ENCODE data around the gene GPI.
"Not testable (repeated sequence)": the region's sequence is repeated elsewhere in the genome, so short reads cannot be mapped to it uniquely, and the experiment has no call there.

GPI gene

DNA sequence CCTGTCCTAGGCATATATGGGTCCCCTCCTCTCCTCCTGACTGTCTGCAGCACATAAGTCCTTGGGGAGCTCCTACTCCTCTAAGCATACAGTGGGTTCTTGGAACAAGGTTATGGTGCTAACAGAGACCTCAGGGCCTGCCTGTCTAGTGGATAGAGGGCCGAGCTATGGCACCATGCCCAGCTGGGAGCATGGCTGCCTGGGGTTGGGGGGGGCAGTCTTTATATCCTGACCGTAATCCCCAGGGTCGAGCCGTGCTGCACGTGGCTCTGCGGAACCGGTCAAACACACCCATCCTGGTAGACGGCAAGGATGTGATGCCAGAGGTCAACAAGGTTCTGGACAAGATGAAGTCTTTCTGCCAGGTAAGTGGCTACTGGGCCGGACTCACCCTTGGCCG, 3.3 kb downstream of the GPI start:
- no peak for DNase-seq (ENCODE audit: low spot score)

GRCh38 chr19:34369166-34369565, 4.2 kb downstream of the GPI start:
- not testable (repeated sequence) for DNase-seq (ENCODE audit: low spot score)

GRCh38 chr19:34370117-34370516, 5.1 kb downstream of the GPI start:
- no peak for DNase-seq (ENCODE audit: low spot score)

DNA sequence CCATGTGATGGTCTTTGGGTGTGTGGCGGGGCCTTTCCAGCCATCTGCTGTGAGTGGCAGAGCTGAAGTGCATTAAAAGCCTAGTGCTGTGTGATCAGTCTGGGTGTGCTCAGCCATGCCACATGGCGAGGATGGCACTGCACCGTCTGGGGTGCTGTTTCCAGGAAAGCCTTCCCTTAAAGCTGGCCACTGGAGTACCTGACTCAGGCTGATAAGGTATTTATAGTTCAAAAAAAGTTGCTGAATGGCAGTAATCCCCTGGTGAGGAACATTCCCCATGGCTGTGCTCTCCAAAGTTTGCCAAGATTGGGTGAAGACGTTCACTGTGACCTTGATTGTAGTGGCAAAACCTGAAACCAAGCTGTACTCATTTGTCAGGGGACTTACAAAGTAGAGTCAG, 6.0 kb downstream of the GPI start:
- DNase-seq (ENCODE audit: low spot score) = no peak

GRCh38 chr19:34373601-34374288, 8.7 kb downstream of the GPI start:
- no peak for DNase-seq (ENCODE audit: low spot score)

- no peak for DNase-seq (ENCODE audit: low spot score)
Measured at GRCh38 chr19:34375598-34375997, 10.6 kb downstream of the GPI start.

GRCh38 chr19:34380639-34381241, 15.7 kb downstream of the GPI start:
- no peak for DNase-seq (ENCODE audit: low spot score)

DNA sequence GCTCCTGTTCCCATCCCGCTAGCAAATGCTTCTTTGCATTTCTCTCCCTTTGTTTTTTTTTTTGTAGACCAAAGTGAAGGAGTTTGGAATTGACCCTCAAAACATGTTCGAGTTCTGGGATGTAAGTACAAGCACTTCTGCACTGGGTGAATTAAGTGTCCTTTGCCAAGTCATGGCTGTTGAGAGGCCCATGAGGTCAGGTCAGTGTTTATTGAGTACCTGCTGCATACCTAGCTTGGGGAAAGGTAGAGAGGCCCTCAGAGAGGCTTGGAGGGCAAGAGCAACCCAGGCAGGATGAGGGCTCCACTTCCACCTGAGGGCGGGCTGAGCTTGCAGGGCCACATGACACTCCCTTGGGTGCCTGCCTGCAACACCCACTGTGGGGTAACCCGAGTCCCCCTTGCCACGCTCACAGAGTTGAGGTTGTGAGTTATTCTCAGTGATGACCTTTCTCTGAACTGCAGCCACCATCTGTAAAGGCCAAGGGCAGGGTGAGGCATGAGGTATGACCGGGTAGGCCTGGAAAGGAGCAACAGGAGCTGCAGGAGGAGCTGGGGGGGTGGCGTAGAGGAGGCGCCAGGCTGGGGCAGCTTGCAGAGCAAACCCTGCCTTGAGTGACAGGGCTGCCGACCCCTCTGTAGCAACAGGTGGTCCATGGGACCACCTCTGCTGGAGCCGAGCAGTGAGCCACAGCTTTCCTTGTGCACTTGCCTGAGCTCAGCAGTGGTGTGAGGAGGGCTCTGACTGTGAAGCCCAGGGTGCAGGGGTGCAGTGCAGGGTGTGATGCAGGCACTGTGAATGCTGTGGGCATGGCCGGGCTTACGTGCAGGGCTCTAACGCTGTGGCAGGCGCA, 16.6 kb downstream of the GPI start:
- no peak for DNase-seq (ENCODE audit: low spot score)

DNA sequence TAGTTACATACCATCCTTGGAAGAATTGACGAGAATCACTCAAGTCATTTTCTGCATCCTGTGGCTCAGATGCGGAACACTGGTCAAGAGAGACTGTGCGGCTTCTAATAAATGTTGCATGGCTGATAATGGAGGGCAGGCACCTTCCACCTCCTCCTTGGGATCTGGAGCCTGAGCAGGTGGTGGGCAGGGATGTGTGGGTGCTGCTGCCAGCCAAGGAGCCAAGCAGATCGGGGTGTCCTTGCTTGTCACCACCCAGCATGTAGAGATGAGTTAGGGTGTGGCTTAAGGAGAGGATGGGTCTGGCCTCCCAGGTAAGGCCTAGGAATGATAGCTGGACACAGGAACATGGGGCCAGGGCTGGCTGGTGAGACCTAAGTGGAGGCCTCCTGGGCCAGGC, 17.5 kb downstream of the GPI start:
- no peak for DNase-seq (ENCODE audit: low spot score)

- DNase-seq (ENCODE audit: low spot score) = no peak
Measured at GRCh38 chr19:34383599-34383998, 18.6 kb downstream of the GPI start.

- no peak for DNase-seq (ENCODE audit: low spot score)
Measured at GRCh38 chr19:34386645-34387445, 21.8 kb downstream of the GPI start.

GRCh38 chr19:34387446-34387810, 22.4 kb downstream of the GPI start:
- DNase-seq (ENCODE audit: low spot score) = no peak

- DNase-seq (ENCODE audit: low spot score) = not testable (repeated sequence)
Measured at GRCh38 chr19:34388745-34389144, 23.7 kb downstream of the GPI start.

DNA sequence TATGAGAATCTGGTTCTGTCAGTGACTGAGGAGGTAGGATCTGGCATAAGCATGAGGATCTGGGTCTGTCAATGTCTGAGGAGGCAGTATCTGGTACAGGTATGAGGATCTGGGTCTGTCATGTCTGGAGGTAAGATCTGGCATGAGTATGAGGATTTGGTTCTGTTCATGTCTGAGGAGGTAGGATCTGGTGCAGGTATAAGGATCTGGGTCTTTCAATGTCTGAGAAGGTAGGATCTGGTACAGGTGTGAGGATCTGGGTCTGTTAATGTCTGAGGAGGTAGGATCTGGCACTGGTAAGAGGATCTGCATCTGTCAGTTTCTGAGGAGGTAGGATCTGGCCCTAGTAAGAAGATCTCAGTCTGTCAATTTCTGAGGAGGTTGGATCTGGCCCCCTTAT, 26.8 kb downstream of the GPI start:
- no peak for DNase-seq (ENCODE audit: low spot score)

DNA sequence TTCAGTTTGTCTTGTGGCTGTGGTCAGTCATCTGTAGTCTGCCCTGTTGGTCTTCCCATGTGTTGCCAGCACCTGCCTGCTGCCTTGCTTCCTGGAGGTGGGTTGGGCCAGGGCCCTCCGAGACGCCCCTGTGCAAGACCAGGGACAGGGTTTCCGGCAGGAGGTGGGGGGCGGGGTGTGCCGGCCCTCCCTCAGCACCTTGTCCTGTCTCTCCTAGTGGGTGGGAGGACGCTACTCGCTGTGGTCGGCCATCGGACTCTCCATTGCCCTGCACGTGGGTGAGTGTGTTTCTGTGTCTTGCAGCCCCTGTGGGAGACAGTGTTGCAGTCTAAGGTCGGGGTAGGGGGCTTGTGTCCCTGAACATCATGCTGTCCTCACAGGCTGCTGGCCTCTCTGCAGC, 28.0 kb downstream of the GPI start:
- DNase-seq (ENCODE audit: low spot score) = no peak

DNA sequence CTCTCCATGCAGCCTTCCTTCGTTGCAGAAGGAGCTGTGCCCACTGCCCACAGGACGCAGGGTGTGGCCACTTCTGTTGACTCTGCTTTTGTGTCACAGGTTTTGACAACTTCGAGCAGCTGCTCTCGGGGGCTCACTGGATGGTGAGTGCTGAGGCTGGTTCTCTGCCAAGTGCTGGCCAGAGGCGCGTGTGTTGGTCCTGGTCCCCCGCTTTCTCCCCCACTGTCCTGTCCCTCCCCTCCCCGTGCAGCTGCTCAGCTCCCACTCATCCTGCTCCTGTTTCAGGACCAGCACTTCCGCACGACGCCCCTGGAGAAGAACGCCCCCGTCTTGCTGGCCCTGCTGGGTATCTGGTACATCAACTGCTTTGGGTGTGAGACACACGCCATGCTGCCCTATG, 28.6 kb downstream of the GPI start:
- DNase-seq (ENCODE audit: low spot score) = no peak

DNA sequence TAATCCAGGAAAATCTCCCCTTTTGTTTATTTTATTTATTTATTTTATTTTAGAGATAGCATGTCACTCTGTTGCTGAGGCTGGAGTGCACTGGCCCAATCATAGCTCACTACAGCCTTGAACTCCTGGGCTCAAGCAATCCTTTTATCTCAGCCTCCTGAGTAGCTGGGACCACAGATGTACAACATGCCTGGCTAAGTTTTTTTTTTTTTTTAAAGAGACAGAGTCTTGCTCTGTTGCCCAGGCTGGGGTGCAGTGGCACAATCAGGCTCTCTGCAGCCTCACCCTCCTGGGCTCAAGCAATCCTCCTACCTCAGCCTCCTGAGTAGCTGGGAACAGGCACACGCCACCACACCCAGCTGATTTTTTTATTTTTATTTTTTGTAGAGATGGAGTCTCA, 32.9 kb downstream of the GPI start:
- DNase-seq (ENCODE audit: low spot score) = no peak

GRCh38 chr19:34399886-34400285, 34.9 kb downstream of the GPI start:
- no peak for DNase-seq (ENCODE audit: low spot score)

GRCh38 chr19:34400844-34401243, 35.8 kb downstream of the GPI start:
- DNase-seq (ENCODE audit: low spot score) = not testable (repeated sequence)

GRCh38 chr19:34402074-34402600, 37.1 kb downstream of the GPI start:
- no peak for DNase-seq (ENCODE audit: low spot score)

- DNase-seq (ENCODE audit: low spot score) = no peak
Measured at GRCh38 chr19:34403784-34404108, 38.8 kb downstream of the GPI start.

Measured in germinal center (tissue), 1 donor.